Fibroblast of the aortic adventitia (primary cell): ENCODE data around the gene PHF5A. TPM values are rescaled to one million over a fixed set of nuclear protein-coding genes. Genes with fewer than 3 reads are reported as not detected.
"Not testable (repeated sequence)": the region's sequence is repeated elsewhere in the genome, so short reads cannot be mapped to it uniquely, and the experiment has no call there.

ENCODE experiments used
- DNase-seq: peaks from one replicate; pipeline ENCODE4 v3.0.0-alpha.2; 2010; ENCODE audit warnings: low read depth
- H3K4me3 ChIP-seq: 2 replicates; pipeline ENCODE4 v1.5.1; 2011; ENCODE audit warnings: low read depth, mild to moderate bottlenecking, control low read depth, low read length, moderate library complexity
- CTCF ChIP-seq: IDR thresholded peaks from 2 replicates; pipeline ENCODE4 v1.5.1; 2011; ENCODE audit warnings: mild to moderate bottlenecking, low read length, control low read depth, inconsistent platforms; ENCODE audit not compliant: insufficient read depth
- total RNA-seq: library from RNA; depleted of rRNA; stranded (reverse); fragments of >200 nt; gene quantifications from 2 replicates; pipeline ENCODE4 v1.2.3, GENCODE V29; 2012; ENCODE audit warnings: low replicate concordance

The PHF5A gene
- total RNA-seq, 1 donor = 34.6 TPM

DNA sequence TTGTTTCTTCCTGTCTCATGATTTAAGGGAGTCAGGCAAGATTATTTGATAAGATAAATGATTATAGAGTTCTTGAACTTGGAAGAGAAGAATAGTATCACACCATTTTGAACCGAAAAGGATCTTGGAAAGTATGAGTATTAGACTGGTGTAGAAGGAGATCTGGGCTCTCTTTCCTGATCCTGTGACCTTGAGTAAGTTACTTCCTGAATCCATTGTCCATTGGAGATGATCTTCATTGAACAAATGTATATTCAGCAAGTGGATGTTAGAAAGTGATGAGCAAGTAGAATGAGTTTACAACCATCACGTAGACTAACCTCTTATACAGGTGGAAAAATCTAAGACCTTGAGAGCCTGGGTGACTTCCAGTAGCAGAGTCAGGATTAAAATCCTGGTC, 2.4 kb upstream of the PHF5A start:
- H3K4me3 ChIP-seq = no peak overlapping the region
- no peak for DNase-seq
- TF ChIP-seq CTCF = no peak

- no peak for DNase-seq
- TF ChIP-seq CTCF = no peak
- H3K4me3 ChIP-seq = peak overlapping the region; percentile 98
Observed at GRCh38 chr22:41469218-41469851, 843 bp upstream of the PHF5A start.

- no peak for TF ChIP-seq CTCF
- DNase-seq = no peak
- H3K4me3 ChIP-seq = no peak overlapping the region
Observed at GRCh38 chr22:41461901-41462300, 6.6 kb downstream of the PHF5A start.

DNA sequence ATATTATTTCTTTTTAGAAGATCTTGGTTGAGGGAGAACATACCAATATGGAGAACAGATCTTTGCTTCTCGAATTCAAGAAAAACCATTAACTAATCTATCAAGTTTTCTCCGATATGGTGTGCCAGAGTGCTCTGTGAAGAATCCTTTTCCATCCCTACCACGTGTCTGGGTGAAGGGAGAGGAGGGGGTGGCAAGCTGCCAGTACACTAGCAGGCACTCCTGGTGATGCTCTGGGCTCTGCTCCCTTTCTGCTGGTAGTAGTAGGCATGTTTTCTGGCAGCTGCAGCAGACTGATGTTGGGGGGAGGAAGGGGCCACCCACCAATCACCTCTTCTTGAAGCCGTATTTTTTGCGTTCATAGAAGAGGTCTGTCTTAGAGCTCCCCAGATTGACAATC, 8.4 kb downstream of the PHF5A start:
- not testable (repeated sequence) for DNase-seq, H3K4me3 ChIP-seq

DNA sequence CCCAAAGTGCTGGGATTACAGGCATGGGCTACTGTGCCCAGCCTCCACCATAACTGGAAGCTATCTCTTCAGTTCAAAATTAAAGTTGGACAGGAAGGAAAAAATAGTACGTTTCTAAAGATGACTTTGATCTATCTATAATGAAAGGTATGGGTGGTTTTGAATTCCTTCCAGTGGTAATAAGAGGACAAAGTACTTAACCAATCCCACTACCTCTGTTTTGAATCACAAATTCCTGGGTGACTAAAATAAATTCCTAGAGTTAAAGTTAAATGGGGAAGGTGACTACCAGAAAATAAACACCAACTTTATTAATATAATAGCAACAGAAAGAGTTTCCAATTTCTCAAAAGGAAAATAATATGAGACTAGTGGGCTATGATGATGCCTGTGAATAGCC, 9.1 kb downstream of the PHF5A start:
- no peak for TF ChIP-seq CTCF
- DNase-seq = no peak
- no peak overlapping the region for H3K4me3 ChIP-seq

GRCh38 chr22:41458161-41458728, 10.2 kb downstream of the PHF5A start:
- no peak for TF ChIP-seq CTCF

GRCh38 chr22:41448189-41448808, 20.2 kb downstream of the PHF5A start:
- TF ChIP-seq CTCF = no peak

More at GRCh38 chr22:41458161-41458728, 10.2 kb downstream of the PHF5A start:
- DNase-seq = no peak
- no peak overlapping the region for H3K4me3 ChIP-seq

More at GRCh38 chr22:41448189-41448808, 20.2 kb downstream of the PHF5A start:
- DNase-seq = peak; percentile 99
- peak overlapping the region; percentile 95 for H3K4me3 ChIP-seq
